GF-D8 (cell line): Measurements from ENCODE around the gene POU2F1.

Experiments
- DNase-seq: peaks from one replicate; lab custom pipeline; 2025; lab: John Stamatoyannopoulos, UW

Gene POU2F1

DNA sequence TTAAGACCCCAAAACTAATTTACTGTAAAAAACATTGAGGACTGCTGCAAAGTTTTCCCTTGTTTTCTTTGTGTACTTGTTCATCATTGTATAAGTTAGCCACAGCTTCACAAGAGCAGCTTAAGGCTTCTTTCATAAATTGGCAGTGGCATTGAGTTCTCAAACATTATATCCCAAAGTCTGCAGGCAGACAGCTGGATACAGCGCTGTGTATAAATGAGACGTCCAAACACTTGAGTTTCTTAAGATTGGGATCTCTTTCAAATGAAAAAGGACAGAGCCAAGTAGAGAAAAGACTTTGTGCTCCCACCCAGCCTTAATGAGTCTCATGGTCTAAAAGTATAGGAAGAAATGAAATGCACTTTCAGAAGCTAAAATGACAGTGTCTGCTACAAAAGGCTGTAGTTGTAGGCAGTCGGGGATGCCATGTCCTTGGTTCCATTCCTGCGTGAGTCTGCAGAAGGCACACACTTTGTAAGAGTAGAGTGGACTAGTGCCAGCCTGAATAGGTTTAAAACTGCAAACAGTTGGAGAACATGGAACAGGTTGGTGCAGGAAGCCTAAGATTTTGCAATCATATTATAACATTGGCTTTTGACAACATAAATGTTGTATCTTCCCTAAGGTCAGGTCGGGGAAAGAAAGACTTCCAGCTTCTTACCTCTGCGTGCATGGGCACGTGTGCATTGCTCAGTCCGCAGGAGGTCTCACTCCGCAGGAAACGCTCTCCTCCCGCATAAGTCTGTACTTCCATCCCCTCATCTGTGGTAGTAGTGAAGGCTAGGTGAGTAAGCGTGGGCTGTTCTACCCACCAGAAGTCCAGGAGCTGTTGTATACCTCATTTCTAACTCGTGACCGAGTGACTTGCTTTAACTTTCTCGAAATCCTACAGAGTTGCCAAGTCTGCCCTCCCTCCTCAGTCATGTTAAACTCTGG lies 203.3 kb downstream of the POU2F1 start:
- no peak for DNase-seq

GRCh38 chr1:167425482-167425881 lies 204.8 kb downstream of the POU2F1 start:
- DNase-seq = no peak

DNA sequence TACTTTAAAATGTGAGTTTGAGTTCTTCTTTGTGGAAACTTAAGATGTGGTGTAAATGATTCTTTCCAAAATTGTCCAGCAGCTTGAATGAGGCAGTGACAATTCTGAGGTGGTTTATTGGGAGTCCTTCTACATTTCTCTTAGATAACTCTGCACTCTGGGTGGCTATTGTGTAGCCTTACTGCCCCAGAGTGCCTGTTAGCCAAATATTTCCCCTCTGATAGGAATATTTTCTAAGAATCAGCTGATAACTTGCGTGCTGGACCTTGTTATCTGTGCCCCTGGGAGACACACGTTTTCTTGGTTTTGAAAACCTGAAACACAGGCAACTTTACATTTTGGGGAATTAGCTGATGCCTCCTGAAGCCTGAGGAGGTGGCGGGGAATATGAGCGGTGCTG lies 206.0 kb downstream of the POU2F1 start:
- no peak for DNase-seq

DNA sequence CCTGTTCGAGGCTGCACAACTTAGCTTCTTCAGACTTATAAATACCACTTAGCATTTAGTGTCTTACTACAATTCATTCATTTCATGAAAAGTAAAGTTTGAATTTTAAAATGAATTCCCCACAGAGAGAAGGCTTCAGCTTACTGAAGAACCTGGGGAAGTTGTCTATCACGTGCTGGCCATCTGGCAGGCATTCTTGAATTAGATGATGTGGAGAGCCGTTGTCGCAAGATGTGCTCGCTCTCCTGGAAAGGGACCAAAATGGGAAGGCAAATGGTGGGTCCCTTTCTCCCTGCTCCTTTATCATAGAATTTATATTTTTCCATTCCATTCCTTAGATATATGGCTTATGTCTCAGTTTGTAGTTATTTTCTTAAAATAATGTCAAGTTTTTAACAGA lies 207.2 kb downstream of the POU2F1 start:
- no peak for DNase-seq

DNA sequence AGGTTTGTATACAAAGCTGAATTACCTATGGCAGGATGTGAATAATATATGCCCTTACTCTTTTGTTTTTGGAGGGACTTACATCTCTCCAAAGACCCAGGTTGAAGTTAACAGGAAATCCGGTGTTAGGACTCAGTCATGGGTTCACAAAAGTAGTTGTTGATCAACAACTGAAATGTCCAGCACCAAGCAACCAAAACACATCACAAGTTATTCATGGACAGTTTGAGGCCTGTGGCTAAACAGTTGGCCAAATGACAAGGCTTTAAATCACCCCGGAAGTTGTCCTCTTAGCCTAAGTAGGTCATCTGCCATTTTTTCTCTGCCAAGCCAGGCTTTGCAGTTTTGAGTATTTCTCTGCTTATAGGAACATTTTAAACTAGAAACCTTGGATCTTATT lies 207.7 kb downstream of the POU2F1 start:
- no peak for DNase-seq

GRCh38 chr1:167429612-167430011 lies 208.9 kb downstream of the POU2F1 start:
- no peak for DNase-seq

DNA sequence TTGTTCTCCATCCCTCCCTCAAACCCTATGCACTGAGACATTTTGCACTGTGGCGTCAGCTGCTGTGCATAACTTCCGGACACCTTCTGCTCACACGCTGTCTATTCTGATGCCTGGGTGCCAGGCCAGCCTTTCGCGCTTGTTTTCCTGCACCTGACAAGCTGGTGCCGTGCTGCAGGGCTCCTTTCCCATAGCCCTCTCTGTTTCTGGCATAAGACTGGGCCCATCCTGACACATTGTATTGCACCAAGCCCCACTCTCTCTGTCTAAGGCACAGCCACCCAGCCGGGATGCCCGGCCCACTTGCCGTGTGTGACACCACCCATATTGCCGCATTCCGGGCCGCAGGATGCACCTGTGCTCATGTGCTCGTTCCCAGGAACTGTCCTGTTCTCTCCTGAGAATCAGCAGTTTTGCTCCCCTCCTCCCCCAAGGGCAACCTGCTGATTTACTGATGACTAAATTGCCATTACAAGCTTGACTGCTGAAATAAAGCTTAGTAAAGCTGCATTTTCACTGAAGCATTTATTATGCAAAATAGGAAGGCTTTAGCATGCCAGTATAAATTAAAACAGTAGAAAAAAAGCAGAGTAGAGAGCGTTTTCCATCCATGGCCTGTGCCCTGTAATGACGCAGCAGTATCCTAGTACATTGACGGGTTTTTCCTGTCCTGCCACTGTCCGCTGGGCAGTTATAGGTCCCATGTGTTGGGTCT lies 209.6 kb downstream of the POU2F1 start:
- DNase-seq = no peak

DNA sequence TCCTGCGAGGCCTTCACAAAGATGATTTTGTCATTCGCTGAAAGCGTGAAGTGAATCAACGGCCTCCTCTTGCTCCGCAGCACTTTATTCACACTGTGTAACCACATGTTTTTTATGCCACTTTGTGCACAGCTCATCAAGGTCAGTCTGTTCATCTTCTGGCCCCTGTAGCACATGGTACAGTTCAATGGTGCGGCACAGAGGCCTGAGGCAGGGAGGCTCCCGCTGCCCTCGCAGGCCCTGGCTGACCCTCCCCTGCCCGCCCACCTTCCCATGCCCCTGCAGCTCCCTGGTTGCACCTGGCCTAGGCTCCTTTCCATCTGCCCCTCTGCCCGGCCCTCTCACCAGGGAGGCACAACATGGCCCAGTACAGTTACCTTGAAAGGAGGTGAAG lies 210.2 kb downstream of the POU2F1 start:
- no peak for DNase-seq

GRCh38 chr1:167431261-167431908 lies 210.7 kb downstream of the POU2F1 start:
- no peak for DNase-seq

DNA sequence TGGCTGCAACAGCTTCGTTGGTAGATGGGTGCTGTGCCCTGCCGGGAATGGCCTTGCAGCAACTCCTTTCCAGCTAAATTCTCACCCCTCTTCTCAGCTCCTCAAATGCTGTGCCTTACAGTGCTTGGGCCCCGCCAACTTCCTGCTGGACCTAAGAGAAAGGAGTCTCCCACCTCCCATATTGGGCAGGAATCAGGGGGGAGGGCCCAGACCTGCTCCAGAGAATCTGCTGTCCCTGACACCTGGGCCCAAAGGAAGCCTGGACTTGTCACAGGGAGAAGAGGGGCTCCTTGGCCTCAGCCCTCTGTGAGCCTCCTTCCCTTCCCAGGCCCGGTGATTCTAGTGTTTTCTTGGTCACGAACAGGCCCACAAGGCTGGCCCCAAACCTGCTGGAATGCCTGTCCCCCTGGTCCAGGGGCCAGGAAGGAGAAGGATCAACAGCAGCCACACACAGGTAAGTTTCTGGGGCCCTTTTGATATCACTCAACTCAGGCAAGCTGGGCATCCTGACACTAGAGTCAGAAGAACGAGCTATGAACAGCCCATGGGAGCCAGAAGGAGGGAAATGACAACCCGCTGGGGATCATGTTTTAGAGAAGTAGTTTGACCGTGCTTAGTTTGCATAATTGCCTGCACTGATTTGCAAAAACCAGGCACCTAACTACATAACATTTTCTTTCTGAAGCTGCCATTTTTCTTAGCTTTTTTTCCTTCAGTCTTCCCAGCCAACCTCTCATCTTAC lies 211.4 kb downstream of the POU2F1 start:
- no peak for DNase-seq

- DNase-seq = no peak
Observed at GRCh38 chr1:167432780-167433179, 212.1 kb downstream of the POU2F1 start.

DNA sequence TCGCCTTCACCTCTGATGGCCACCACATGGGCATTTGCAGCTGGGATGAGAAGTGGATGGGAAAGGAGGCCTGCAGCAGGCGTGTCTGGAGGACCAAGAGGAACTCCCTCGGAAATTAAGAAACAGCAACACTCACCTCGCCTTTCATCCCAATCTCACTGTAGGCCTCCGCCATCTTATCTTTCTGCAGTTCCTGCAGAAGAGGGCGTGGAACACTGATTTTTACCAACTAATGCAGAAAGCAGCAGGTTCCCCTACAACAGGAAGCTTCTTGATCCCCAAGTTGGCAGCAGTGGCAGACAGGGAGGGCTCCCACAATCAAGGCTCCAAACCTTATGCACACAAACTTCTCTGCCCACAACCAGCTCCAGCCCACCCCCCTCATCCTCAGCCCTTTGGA lies 213.2 kb downstream of the POU2F1 start:
- no peak for DNase-seq

- DNase-seq = no peak
Observed at GRCh38 chr1:167434306-167434705, 213.6 kb downstream of the POU2F1 start.

- DNase-seq = no peak
Observed at GRCh38 chr1:167435484-167435883, 214.8 kb downstream of the POU2F1 start.

DNA sequence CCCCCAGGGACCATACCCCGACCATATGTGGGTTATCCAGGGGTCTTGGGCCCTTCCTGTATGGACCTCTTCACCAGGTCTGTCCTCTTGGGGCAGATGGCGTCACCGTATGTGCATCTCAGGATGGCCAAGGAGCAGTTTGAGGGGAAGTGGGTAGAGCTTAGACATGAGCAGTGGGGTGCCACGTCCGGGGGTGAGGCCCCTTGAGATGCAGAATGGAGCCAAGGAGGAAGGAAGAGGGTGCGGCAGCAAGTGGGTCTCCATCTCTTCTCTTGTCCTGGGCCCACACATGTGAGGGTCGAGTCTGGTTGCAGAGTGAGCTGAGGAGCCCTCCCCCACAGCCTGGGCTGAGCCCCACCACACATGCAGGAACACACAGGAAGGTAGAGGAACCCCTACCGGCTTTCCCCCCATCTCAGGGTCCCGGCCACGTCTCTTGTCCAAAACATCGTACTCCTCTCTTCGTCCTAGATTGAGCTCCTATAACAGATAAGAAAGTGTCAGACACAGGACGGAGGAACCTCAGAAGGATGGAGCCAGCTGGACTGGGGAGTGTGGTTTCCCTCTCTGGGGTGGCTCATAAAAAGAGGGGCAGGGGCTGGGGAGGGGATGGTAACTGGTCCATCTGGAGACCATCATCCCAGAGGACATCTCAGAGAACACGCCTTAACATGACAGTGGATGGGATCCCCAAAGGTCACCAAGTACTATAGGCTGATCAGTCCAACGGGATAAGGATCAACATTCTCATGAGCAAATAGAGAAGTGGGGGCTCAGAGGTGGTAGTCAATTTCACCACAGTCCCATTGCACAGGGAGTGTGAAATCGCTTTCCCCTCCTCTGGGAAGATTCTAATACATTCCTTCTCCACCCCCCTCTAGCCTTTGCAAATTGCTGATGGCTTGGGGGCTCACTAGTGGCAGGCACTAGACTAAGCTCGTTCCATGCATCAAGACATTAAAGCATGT lies 217.8 kb downstream of the POU2F1 start:
- no peak for DNase-seq

GRCh38 chr1:167439301-167439988 lies 218.8 kb downstream of the POU2F1 start:
- DNase-seq = no peak

- no peak for DNase-seq
Observed at GRCh38 chr1:167440345-167440744, 219.7 kb downstream of the POU2F1 start.

GRCh38 chr1:167440776-167441175 lies 220.1 kb downstream of the POU2F1 start:
- no peak for DNase-seq

DNA sequence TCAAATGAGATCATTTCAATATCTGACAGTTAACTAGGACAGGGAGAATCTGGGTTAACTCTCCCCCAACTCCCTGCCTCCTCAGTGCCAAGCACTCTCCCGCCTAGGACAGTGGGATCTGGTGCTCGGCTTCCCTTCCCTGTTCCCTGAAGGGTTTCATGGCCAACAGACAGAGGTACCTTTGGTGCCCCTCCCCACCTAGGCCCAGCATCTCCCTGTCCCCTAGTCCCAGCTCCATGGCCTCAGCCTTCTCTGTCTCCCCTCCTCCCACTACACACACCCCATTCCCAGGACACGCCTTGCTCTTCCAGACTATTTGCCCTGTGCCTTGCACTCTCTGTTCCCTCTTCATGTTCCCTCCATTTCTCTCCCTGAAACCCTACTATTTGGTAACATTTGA lies 220.5 kb downstream of the POU2F1 start:
- DNase-seq = no peak

GRCh38 chr1:167442142-167442848 lies 221.6 kb downstream of the POU2F1 start:
- peak; percentile 14 for DNase-seq
